Endothelial cell (in vitro differentiated cells): ENCODE results near the gene EFCAB9. TPM values are rescaled to one million over a fixed set of nuclear protein-coding genes. Genes with fewer than 3 reads are reported as not detected.
"Not testable (repeated sequence)": the region's sequence is repeated elsewhere in the genome, so short reads cannot be mapped to it uniquely, and the experiment has no call there.

ENCODE experiments used
- DNase-seq: peaks from one replicate; pipeline ENCODE4 v3.0.0; 2021; ENCODE audit warnings: low spot score
- H3K27ac Mint-ChIP-seq: one replicate; pipeline ENCODE4 v1.8.0; 2021; ENCODE audit warnings: mixed read lengths, inconsistent platforms; ENCODE audit not compliant: unreplicated experiment
- H3K27me3 Mint-ChIP-seq: one replicate; pipeline ENCODE4 v1.8.0; 2021; ENCODE audit warnings: mild to moderate bottlenecking, moderate library complexity, mixed read lengths, inconsistent platforms; ENCODE audit not compliant: unreplicated experiment
- H3K36me3 Mint-ChIP-seq: one replicate; pipeline ENCODE4 v1.8.0; 2021; ENCODE audit warnings: mild to moderate bottlenecking, low read depth, mixed read lengths, inconsistent platforms; ENCODE audit not compliant: unreplicated experiment
- H3K4me1 Mint-ChIP-seq: one replicate; pipeline ENCODE4 v1.8.0; 2021; ENCODE audit warnings: mild to moderate bottlenecking, mixed read lengths, inconsistent platforms; ENCODE audit not compliant: unreplicated experiment
- H3K4me3 Mint-ChIP-seq: one replicate; pipeline ENCODE4 v1.8.0; 2021; ENCODE audit warnings: mild to moderate bottlenecking, mixed read lengths, inconsistent platforms; ENCODE audit not compliant: unreplicated experiment
- H3K9me3 Mint-ChIP-seq: one replicate; pipeline ENCODE4 v1.8.0; 2021; ENCODE audit warnings: mixed read lengths, inconsistent platforms; ENCODE audit not compliant: unreplicated experiment
- total RNA-seq: library from RNA; stranded (reverse); fragmentation: NEBNext Ultra II Directional; extraction: Animal tissue kit (Norgen Biotek cat#: 25700); gene quantifications from one replicate; pipeline ENCODE4 v1.2.1, GENCODE V29; 2021; ENCODE audit not compliant: unreplicated experiment
- TF ChIP-seq, protein P1 (sequence below): fragments of 200-600 bp; sonication (generic); IDR thresholded peaks from one replicate; pipeline ENCODE4 v1.5.0; 2021; ENCODE audit warnings: antibody characterized with exemption; ENCODE audit not compliant: unreplicated experiment

EFCAB9 gene
- total RNA-seq, 1 donor from 2014 or later: not detected

DNA sequence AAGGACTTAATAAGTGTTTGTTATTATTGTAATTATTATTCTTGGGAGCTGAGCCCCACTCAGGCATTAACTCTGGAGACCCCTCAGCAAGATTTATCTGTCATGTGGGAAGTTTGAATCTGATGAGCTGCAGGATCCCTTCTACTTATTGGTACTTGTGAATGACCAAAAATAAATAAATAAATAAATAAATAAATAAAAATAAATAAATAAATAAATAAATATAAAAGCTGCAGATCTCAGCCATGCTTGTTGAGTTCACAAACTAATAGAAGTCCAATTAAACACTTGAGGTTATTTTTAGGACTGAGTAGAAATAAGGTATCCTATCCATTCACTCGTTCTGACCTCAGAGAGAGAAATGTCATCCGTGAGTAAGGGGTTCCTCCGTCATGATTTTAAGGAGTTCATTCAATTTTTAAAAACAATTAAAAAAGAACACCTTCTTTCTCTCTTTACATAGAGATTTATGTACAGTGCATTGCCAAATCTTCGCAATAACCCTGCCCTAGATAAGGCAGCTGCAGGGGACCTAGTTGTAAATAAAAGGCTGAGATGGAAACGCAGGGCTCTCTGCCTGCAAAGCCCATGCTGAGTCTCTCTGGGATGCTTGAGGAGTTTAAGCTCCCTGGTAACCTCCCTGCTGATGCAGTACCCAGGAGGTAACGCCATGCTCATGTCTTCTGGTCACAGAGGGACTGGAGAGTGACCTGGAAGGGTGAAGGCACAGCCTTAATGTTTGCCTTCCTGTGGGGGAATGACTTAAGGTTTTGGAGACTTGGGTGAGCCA is 1.2 kb downstream of the EFCAB9 start:
- Mint-ChIP-seq H3K4me1 (no peaks in the 10 kb centered on the region), H3K36me3 (no peaks in the 10 kb centered on the region), H3K9me3 (no peaks in the 10 kb centered on the region), H3K27me3 (no peaks in the 10 kb centered on the region), H3K4me3 (no peak overlapping the region), H3K27ac (no peak overlapping the region)
- DNase-seq: no peak
- TF ChIP-seq, protein P1, sequence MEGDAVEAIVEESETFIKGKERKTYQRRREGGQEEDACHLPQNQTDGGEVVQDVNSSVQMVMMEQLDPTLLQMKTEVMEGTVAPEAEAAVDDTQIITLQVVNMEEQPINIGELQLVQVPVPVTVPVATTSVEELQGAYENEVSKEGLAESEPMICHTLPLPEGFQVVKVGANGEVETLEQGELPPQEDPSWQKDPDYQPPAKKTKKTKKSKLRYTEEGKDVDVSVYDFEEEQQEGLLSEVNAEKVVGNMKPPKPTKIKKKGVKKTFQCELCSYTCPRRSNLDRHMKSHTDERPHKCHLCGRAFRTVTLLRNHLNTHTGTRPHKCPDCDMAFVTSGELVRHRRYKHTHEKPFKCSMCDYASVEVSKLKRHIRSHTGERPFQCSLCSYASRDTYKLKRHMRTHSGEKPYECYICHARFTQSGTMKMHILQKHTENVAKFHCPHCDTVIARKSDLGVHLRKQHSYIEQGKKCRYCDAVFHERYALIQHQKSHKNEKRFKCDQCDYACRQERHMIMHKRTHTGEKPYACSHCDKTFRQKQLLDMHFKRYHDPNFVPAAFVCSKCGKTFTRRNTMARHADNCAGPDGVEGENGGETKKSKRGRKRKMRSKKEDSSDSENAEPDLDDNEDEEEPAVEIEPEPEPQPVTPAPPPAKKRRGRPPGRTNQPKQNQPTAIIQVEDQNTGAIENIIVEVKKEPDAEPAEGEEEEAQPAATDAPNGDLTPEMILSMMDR: no peak

DNA sequence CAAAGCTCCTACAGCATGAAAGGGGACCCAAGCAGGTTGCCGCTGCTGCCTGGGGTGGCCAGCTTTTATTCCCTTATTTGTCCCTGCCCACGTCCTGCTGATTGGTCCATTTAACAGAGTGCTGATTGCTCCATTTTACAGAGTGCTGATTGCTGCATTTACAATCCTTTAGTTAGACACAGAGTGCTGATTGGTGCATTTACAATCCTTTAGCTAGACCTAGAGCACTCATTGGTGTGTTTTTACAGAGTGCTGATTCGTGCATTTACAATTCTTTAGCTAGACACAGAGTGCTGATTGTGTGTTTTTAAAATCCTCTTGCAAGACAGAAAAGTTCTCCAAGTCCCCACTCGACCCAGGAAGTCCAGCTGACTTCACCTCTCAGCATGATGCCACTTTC is 3.8 kb downstream of the EFCAB9 start:
- not testable (repeated sequence) for DNase-seq, H3K4me3 Mint-ChIP-seq, H3K27me3 Mint-ChIP-seq, H3K36me3 Mint-ChIP-seq, H3K27ac Mint-ChIP-seq, H3K4me1 Mint-ChIP-seq, H3K9me3 Mint-ChIP-seq

DNA sequence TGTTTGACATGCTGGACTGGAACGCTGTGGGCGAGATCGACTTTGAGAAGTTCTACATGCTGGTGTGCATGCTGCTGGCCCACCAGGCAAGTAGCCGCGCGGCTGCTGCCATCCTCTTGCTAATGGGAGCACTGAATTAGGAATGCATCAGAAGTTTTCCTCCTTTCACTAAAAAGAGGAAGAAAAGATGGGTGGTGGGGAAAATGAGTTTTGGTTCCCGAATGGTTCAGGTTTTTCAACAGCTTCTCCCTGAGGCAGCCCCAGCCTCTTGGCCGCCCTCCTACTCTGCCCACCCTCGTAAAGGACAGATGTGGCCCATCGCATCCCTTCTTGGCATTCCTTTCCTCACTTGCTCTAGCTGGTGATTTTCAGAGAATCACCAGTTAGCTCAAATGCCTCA is 5.5 kb downstream of the EFCAB9 start:
- H3K27ac Mint-ChIP-seq: no peak overlapping the region
- TF ChIP-seq, protein P1: no peak
- H3K36me3 Mint-ChIP-seq: no peaks in the 10 kb centered on the region
- H3K9me3 Mint-ChIP-seq: no peaks in the 10 kb centered on the region
- no peak overlapping the region for H3K4me3 Mint-ChIP-seq
- H3K4me1 Mint-ChIP-seq: no peaks in the 10 kb centered on the region
- H3K27me3 Mint-ChIP-seq: peaks cover 2% of the 10 kb centered on the region
- DNase-seq: no peak

DNA sequence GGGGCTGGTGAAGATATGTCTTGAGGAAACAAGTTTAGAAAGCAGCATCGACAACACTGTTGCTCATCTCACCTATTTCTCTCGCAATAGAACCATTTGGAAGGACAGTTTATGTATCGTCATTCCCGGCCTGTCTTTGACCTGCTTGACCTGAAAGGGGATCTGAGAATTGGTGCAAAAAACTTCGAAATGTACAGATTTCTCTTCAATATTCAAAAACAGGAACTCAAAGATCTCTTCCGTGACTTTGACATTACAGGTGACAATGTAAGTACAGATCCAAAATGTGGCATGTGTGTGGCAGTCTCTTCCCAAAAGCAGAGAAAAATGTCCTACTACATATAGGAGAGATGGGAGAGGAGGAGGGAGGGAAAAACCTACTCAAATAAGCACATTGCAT is 6.5 kb downstream of the EFCAB9 start:
- Mint-ChIP-seq H3K36me3 (no peaks in the 10 kb centered on the region), H3K27ac (no peak overlapping the region), H3K27me3 (peaks cover 2% of the 10 kb centered on the region), H3K4me1 (no peaks in the 10 kb centered on the region), H3K9me3 (no peaks in the 10 kb centered on the region), H3K4me3 (no peak overlapping the region)
- TF ChIP-seq, protein P1: no peak
- no peak for DNase-seq

DNA sequence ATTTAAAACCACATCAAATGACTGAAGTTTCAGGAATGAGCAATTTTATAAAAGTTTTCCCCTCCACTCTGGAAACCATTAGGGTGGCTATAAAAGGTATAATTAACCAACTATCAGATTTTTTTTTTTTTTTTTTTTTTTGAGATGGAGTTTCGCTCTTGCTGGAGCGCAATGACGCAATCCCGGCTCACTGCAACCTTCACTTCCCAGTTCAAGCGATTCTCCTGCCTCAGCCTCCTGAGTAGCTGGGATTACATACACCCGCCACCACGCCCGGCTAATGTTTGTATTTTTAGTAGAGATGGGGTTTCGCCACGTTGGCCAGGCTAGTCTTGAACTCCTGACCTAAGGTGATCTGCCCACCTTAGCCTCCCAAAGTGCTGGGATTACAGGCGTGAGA is 12.0 kb downstream of the EFCAB9 start:
- not testable (repeated sequence) for H3K4me3 Mint-ChIP-seq, H3K9me3 Mint-ChIP-seq, H3K4me1 Mint-ChIP-seq, DNase-seq, H3K27ac Mint-ChIP-seq, H3K27me3 Mint-ChIP-seq, H3K36me3 Mint-ChIP-seq

GRCh38 chr5:172207511-172207910 is 13.5 kb downstream of the EFCAB9 start:
- Mint-ChIP-seq H3K27ac (no peak overlapping the region), H3K4me1 (no peaks in the 10 kb centered on the region), H3K9me3 (no peaks in the 10 kb centered on the region), H3K4me3 (no peak overlapping the region), H3K27me3 (peaks cover 3% of the 10 kb centered on the region), H3K36me3 (peaks cover 18% of the 10 kb centered on the region)
- no peak for DNase-seq
- TF ChIP-seq, protein P1: no peak
